ENCODE results near the gene ADRM1. TPM values are rescaled to one million over a fixed set of nuclear protein-coding genes. Genes with fewer than 3 reads are reported as not detected.

Gene ADRM1
- total and polyA plus RNA-seq, 2 experiments from 2014 or later, result 206 to 243 TPM

GRCh38 chr20:62333820-62334595 is 31.2 kb downstream of the ADRM1 start:
- DNase-seq (ENCODE audit: low spot score), result no peak
- Mint-ChIP-seq H3K36me3 (ENCODE audit: low read depth) (peaks cover 37% of the 10 kb centered on the region), H3K4me3 (no peak overlapping the region), H3K9me3 (no peaks in the 10 kb centered on the region), H3K4me1 (no peaks in the 10 kb centered on the region), H3K27ac (no peak overlapping the region), H3K27me3 (ENCODE audit: insufficient read depth, low read depth, poor library complexity) (peaks cover 14% of the 10 kb centered on the region)
- Histone ChIP-seq H3K4me3 (no peak overlapping the region), H3F3A (replicated peaks; ENCODE audit: low read depth) (peaks cover 3% of the 10 kb centered on the region; the same call in 1 of the 2 replicates), H3K4me2 (no peak overlapping the region), H4K20me1 (replicated peaks; ENCODE audit: insufficient read depth) (no peaks in the 10 kb centered on the region), H3K36me3 (ENCODE audit: insufficient read depth) (peaks cover 13% of the 10 kb centered on the region), H3K27ac (ENCODE audit: low read depth) (no peak overlapping the region), H3K4me1 (ENCODE audit: insufficient read depth) (no peaks in the 10 kb centered on the region), H2AFZ (no peak overlapping the region), H3K27me3 (ENCODE audit: insufficient read depth) (no peaks in the 10 kb centered on the region), H3K9me2 (ENCODE audit: insufficient read depth) (no peaks in the 10 kb centered on the region), H3K79me2 (replicated peaks; ENCODE audit: insufficient read depth) (0 out of 2 replicates have a peak, but pooled peaks cover under 1% of the 10 kb centered on the region)
- no peak for ATAC-seq
- no peak for TF ChIP-seq CTCF (conservative IDR thresholded peaks at IDR 0.05; ENCODE audit: low read depth in 2 of 2)
- TF ChIP-seq ZNF114 (CRISPR knock-in tag; IDR thresholded peaks at IDR 0.05), result no peak
- no peak for TF ChIP-seq CREB1 (CRISPR knock-in tag; IDR thresholded peaks at IDR 0.05; ENCODE audit: low read depth)
- TF ChIP-seq REST (IDR thresholded peaks at IDR 0.05; ENCODE audit: unreplicated experiment), result no peak
- TF ChIP-seq JUNB (IDR thresholded peaks at IDR 0.05; ENCODE audit: unreplicated experiment), result no peak
- TF ChIP-seq ZNF462 (CRISPR knock-in tag; IDR thresholded peaks at IDR 0.05), result no peak
- no peak for TF ChIP-seq EZH2phosphoT487 (IDR thresholded peaks at IDR 0.05; ENCODE audit: unreplicated experiment)
- TF ChIP-seq STAT1 (IDR thresholded peaks at IDR 0.05; ENCODE audit: unreplicated experiment), result no peak
- no peak for TF ChIP-seq EZH2 (IDR thresholded peaks at IDR 0.05; ENCODE audit: low read depth, unreplicated experiment)
- no peak for TF ChIP-seq POLR2AphosphoS5 (IDR thresholded peaks at IDR 0.05; ENCODE audit: low read depth)

Data from GM23338 (cell line).